ENCODE results near the gene MAP1S.

DNA sequence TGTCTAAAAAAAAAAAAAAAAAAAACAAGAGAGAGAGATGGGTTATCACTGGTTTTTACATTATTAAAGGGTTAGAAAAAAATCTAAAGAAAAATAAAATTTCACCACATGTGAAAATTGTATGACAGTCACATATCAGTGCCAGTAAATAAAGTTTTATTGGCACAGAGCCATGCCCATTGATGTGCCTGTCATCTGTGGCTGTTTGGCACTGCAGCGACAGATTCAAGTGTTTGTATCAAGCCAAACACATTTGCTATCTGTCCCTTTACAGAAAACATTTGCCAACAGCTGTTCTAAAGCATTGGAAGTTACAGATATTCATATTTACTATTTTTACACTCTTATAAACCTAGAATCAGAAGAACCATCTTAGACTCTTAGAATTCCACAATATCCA, 48.3 kb downstream of the MAP1S start:
- no peak for TF ChIP-seq POLR2A (IDR thresholded peaks at IDR 0.05)
- TF ChIP-seq CTCF (IDR thresholded peaks at IDR 0.05 in 4 of 5, conservative IDR thresholded peaks at IDR 0.05 in 1 of 5) = no peak

All from gastrocnemius medialis (tissue), 4 donors.